GM19025 (cell line): ENCODE data around the gene MPRIP.
A peak's percentile ranks its signal among the peaks of the same experiment; 100 is the strongest.

Source experiments
- ATAC-seq: cut with Tn5 transposase; IDR thresholded peaks from one replicate; pipeline ENCODE4 v1.9.1; 2021; ENCODE audit warnings: mild to moderate bottlenecking, low read depth, moderate library complexity; ENCODE audit not compliant: unreplicated experiment

The MPRIP gene

GRCh38 chr17:17224137-17224536 is 181.9 kb downstream of the MPRIP start:
- no peak for ATAC-seq

DNA sequence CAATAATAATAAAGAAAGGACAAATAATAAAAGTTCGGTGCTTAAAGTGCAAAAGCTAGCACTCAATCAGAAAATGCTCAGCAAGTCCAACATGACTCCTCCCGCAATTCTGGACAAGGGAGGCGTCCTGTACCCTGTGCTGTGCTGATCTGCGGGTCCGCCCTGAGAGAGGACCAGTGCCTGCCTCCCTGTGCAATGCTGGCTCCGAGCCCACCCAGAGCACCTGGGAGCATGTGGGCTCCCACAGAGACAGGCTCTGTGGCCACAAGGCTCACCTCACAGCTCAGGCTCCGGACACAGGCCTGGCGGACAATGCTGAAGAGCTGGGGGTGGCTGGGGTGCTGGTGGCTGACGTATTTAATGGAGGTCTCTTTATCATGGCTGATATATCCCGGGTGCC is 183.6 kb downstream of the MPRIP start:
- no peak for ATAC-seq

GRCh38 chr17:17226451-17227265 is 184.4 kb downstream of the MPRIP start:
- ATAC-seq, result no peak

DNA sequence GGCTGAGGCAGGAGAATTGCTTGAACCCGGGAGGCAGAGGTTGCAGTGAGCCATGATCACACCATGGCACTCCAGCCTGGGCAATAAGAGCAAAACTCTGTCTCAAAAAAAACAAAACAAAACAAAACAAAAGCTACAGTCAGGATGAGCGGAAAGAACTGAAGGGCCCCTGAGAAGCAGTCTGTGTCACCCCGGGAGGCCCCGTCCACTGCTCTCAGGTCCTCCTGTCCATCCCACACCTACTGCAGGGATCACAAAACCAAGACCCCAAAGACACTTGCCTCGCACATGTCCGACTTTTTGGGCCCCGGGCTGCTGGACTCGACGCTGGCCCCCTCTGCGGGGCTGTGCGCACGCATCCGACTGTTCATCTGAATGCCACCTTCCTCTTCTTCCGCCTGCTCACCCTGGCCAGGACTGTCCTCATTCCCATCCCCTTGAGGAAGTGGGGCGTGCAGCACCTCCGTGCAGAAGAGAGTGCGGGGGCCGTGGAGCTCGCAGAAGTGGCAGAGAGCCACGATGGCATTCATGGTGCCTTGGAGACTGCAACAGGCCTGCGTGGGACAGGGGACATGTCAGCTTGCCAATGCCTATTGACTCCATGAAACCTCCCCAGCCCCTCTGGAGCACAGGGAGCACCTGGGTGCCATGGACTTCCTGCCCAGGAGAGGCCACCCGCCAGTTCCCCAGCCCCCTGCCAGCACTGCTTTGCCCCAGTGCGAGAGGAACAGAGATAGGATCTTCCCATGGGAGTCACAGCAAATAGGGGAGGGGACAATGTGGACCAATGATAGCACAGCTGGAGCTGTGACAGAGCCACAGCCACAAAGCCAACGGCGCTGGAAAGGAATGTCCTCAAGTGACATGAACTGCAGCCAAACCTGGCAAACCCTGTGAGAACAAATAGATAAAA is 185.6 kb downstream of the MPRIP start:
- no peak for ATAC-seq

GRCh38 chr17:17228521-17229279 is 186.4 kb downstream of the MPRIP start:
- no peak for ATAC-seq

DNA sequence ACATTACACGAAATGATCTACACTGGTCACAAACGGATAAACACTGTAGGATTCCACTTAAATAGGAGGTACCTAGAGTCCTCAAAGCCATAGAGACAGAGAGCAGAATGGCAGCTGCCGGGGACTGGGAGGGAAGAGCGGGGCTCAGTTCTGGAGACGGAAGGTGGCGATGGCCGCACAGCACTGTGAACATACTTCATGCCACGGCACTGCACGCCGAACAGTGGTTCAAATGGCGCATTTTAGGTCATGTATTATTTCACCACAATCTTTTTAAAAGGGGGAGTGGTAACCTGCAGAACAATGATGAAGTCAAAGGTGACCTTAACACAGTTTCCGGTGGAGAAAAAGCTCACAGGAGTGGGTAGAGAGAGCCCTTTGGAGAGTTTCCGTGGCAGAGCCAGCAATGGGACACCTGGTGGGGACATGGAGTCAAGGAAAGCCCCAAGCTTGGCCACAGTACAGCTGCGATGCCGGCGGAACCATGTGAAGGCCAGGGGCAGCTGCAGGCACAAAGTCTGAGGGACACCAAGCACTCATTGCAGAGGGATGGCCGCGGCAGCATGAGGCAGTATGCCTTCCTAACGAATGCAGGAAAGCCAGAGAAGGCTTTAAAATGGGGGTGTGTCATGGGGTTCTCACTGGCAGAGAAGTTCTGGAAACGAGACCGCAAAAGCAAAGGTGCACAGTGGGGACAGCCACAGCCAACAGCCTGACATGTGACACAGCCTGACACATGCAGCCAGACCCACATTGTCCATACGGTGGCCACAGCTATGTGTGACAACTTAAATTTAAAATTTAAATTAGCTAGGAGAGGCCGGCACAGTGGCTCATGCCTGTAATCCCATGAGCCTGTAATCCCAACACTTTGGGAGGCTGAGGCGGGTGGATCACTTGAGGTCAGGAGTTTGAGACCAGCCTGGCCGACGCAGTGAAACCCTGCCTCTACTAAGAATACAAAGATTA is 187.4 kb downstream of the MPRIP start:
- ATAC-seq, result no peak

DNA sequence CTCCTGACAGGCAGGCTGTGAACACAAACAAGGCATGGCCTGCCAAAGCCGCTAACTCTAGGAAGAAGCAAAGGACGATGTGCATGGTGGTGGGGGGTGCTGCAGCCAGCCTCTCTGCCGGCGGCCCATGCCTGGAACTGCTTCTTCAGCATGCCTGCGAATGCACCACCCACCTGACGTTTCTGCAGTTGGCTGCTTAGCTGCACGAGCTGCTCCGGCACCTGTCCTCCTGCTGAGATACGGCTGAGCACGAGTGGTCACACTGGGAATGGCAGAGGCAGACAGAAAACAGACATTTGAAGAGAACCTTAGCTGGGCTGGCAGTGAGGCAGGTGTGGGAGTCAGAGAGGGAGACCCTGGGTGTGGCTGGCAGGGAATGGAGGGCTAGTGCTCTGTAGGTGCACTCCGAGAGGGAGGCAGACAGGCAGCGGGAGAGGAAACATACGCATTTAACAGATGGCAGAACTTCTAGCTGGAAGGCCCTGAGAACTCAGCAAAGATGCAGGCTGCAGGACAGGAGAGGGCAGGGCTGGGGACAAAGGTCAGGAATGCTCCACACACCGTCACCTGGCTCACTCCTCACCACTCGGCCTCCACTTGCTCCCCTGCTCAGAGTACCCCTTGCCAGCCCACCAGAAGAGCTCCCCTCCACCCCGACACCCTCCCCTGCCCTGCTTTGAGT is 189.5 kb downstream of the MPRIP start:
- no peak for ATAC-seq

DNA sequence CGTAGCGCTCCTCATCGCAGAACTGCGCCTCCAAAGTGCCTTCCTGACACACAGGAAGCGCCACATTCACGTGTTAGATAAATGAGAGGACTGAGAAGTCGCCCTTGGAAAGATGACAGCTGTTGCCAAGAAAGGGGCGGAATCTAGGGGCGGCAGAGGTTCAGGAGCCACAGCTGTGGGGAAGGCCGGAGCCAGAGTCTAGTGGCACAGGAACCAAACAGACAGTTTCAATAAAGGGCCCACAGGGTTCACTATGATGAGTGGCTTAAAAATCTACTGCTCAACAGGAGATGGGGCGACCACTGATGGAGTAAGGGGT is 190.0 kb downstream of the MPRIP start:
- ATAC-seq, result no peak

DNA sequence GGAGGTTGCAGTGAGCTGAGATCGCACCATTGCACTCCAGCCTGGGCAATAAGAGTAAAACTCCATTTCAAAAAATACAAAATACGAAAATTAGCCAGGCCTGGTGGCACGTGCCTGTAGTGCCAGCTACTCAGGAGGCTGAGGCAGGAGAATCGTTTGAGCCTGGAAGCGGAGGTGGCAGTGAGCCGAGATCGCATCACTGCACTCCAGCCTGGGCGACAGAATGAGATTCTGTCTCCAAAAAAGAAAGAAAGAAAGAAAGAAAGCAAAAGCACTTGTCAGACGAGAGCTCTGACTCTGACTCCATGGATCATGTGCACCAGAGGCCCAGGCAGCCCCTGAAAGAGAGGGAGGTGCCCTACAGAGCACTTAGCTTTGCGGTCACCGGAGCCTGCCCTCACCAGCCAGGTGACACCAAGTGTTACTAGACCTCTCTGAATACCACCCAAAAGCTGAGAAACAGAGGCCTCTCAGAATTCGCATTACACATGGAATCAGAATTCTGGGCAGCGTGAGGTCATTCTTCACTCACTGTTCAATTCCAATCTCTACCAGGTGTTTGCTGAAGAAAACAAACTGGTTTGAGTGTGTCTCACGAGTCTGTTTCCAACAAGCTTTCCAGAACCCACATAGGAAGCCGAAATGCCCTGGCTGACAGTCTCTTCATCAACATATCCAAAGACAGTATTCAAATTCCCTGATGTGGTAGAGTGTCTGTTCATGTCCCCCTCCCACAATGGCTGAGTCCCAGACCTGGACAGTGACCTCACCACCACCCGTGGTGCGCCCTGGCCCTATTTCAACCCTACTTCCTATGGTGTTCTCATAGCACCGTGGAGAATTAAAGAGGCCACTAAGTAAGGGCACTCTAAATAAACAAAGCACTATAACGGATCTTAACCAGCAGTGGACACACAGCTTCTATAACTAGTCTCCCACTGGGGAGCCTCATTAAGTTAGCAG is 193.2 kb downstream of the MPRIP start:
- ATAC-seq, result no peak

DNA sequence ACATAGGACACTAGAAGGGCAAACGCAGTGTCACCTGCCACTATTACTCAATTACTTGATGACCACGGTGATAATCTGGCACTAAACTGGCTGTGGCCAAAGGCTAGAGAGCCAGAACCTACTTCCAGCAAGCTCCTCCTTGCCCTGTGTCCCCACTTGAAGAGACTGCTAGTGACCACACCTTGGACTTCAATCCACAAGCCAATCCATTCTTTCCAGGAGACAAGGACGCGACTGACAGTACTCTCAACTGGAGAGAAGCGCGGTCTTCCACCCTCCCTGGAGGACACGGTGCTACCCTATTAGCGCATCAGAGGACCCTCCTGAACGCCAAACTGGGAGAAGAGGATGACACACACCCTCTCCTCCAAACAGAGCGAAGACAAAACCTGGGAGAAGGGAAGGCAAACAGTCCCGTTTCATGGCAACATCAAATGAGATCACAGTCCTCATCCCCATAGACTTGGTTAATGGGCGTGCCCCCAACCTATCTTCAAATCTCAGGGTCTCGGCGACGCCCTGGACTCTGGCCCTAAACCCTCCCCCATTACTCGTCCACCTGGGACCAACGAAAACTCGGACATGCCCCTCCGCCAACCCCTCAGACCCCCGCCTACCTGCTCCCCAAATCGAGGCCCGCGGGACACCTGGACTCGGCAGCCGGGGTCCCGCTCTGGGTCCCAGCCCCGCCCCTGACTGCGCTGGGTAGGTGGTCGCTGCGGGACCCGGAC is 194.2 kb downstream of the MPRIP start:
- peak; percentile 11 for ATAC-seq

DNA sequence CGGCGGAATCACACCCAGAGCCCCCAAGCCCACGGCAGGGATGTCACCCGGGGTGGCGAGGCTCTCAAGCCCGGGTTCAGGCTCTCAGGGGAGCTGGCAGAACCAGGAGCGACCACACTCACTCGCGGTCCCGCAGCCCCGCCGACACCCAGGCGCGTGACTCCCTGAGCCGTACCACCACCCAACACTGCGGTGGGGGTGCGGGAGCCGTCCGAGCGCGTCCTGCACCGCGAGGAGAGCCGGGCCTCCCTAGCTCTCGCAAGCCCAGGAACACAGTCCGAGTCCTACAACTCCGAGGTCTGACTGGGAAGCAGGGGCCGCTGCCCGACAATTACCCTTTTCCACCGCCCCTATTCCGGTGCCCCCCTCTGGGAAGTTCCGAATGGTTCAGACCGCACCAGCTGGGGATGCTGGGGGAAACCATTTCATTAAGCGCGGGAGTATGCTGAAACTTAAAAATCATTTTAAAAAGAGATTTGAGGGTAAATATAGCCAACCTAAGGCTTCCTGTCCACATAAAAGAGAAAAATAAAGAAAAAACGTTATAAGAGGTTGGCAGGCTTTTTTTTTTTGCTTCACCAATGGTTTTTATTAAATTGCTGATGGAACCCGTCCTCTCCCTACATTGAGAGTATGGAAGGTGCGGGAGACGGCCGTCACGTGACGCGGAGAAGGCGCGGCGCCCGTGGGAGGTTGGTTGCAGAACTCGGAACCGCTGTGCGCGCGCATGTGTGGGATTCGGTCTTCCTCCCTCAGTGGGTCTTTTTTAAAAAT is 195.0 kb downstream of the MPRIP start, which contains the start of gene FLCN:
Gene FLCN (minus strand): TSS at position 143 of the 774 bp plus-strand sequence. CDS start 9,031 bp downstream, outside the sequence.
- peak; percentile 74 for ATAC-seq

GRCh38 chr17:17239832-17240231 is 197.6 kb downstream of the MPRIP start:
- ATAC-seq, result no peak

DNA sequence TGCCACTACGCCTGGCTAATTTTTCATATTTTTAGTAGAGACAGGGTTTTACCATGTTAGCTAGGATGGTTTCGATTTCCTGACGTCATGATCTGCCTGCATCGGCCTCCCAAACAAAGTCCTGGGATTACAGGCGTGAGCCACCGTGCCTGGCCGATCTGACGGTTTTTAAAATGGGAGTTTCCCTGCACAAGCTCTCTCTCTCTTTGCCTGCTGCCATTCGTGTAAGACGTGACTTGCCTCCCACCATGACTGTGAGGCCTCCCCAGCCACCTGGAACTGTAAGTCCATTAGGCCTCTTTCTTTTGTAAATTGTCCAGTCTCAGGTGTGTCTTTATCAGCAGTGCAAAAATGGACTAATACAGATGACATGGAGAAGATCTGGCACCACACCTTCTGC is 199.4 kb downstream of the MPRIP start:
- ATAC-seq, result no peak

DNA sequence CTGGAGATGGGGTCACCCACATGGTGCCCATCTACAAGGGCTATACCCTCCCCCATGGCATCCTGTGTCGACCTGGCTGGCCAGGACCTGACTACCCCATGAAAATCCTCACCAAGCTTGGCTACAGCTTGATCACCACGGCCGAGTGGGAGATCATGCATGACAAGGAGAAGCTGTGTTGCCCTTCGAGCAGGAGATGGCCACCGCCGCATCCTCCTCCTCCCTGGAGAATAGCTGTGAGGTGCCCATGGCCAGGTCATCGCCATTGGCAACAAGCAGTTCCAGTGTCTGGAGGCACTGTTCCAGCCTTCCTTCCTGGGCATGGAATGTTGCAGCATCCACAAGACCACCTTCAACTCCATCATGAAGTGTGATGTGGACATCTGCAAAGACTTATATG is 200.0 kb downstream of the MPRIP start:
- no peak for ATAC-seq
